HepG2 (cell line): ENCODE measurements around the gene HLA-DRB5.

Source experiments
- CC2D1A ChIP-seq: sonication (generic); formaldehyde crosslinking; IDR thresholded peaks from 2 replicates; pipeline ENCODE4 v1.8.1; 2023; ENCODE audit warnings: mild to moderate bottlenecking, missing genetic modification reagents
- CEBPZ ChIP-seq: IDR thresholded peaks from 2 replicates; pipeline ENCODE4 v1.6.1; 2012; ENCODE audit warnings: low read length, improper control_type of control experiment
- EP300 ChIP-seq, 3 experiments: sonication (generic) in 1 of 3; formaldehyde crosslinking in 1 of 3; IDR thresholded peaks; 2 replicates each; pipeline versions ENCODE4 v1.5.1 to v1.6.1; 2011 to 2020; ENCODE audit warnings: low read depth in 2 of 3, low read length in 2 of 3, borderline replicate concordance in 1 of 3, improper control_type of control experiment in 1 of 3, mild to moderate bottlenecking in 1 of 3, missing genetic modification reagents in 1 of 3, moderate library complexity in 1 of 3
- EZH2 ChIP-seq: conservative IDR thresholded peaks from 2 replicates; pipeline ENCODE4 v1.6.1; 2012; ENCODE audit warnings: mild to moderate bottlenecking, low read depth, low read length, moderate library complexity
- HDAC2 ChIP-seq: sonication (generic); formaldehyde crosslinking; IDR thresholded peaks from 2 replicates; pipeline ENCODE4 v1.4.0; 2020; ENCODE audit warnings: missing genetic modification reagents
- MAX ChIP-seq: IDR thresholded peaks from 2 replicates; pipeline ENCODE4 v1.6.1; 2012; ENCODE audit warnings: inconsistent platforms
- MXI1 ChIP-seq: IDR thresholded peaks from 3 replicates; pipeline ENCODE4 v1.6.1; 2012; ENCODE audit warnings: low read depth, low read length, inconsistent platforms, borderline replicate concordance
- PHB2 ChIP-seq: fragments of 450-650 bp; IDR thresholded peaks from 2 replicates; pipeline ENCODE4 v1.6.1; 2018; ENCODE audit not compliant: partially characterized antibody
- POLR2A ChIP-seq, 2 experiments: IDR thresholded peaks; 2 replicates each; pipeline ENCODE4 v1.6.1; 2011; ENCODE audit warnings: low read depth in 2 of 2, low read length in 2 of 2, mild to moderate bottlenecking in 1 of 2, moderate library complexity in 1 of 2; ENCODE audit not compliant: insufficient read depth in 1 of 2
- SMC3 ChIP-seq: IDR thresholded peaks from 2 replicates; pipeline ENCODE4 v1.6.1; 2011; ENCODE audit warnings: low read length, improper control_type of control experiment
- ZFP36L2 ChIP-seq: sonication (generic); formaldehyde crosslinking; IDR thresholded peaks from 2 replicates; pipeline ENCODE4 v1.4.0; 2020; ENCODE audit warnings: missing genetic modification reagents
- ZNF318 ChIP-seq: sonication (generic); formaldehyde crosslinking; IDR thresholded peaks from 2 replicates; pipeline ENCODE4 v1.4.0; 2020; ENCODE audit warnings: mild to moderate bottlenecking, missing genetic modification reagents

- no peak for TF ChIP-seq ZFP36L2 (CRISPR knock-in tag)
- TF ChIP-seq ZNF318 (CRISPR knock-in tag), result no peak
- TF ChIP-seq SMC3, result no peak
- no peak for TF ChIP-seq POLR2A (IDR thresholded peaks at IDR 0.05; ENCODE audit: insufficient read depth in 1 of 2, low read depth in 2 of 2, low read length in 2 of 2)
- TF ChIP-seq CC2D1A, result no peak
- no peak for TF ChIP-seq EZH2
- TF ChIP-seq EP300 (IDR thresholded peaks at IDR 0.05; ENCODE audit: low read depth in 2 of 2, low read length in 2 of 2), result no peak
- TF ChIP-seq EP300 (CRISPR knock-in tag; IDR thresholded peaks at IDR 0.05; ENCODE audit: borderline replicate concordance), result no peak
- no peak for TF ChIP-seq MXI1
- TF ChIP-seq HDAC2, result no peak
- no peak for TF ChIP-seq CEBPZ
- TF ChIP-seq PHB2, result no peak
- no peak for TF ChIP-seq MAX
Observed at GRCh38 chr6:32529697-32530430, at the start of gene HLA-DRB5.
